Raji (cell line): Measurements from ENCODE around the gene JUNB.

Experiments used
- POLR2A ChIP-seq: IDR thresholded peaks from 2 replicates; pipeline ENCODE4 v1.6.1; 2011; ENCODE audit warnings: low read depth, low read length, control low read depth; ENCODE audit not compliant: insufficient read depth

JUNB gene

DNA sequence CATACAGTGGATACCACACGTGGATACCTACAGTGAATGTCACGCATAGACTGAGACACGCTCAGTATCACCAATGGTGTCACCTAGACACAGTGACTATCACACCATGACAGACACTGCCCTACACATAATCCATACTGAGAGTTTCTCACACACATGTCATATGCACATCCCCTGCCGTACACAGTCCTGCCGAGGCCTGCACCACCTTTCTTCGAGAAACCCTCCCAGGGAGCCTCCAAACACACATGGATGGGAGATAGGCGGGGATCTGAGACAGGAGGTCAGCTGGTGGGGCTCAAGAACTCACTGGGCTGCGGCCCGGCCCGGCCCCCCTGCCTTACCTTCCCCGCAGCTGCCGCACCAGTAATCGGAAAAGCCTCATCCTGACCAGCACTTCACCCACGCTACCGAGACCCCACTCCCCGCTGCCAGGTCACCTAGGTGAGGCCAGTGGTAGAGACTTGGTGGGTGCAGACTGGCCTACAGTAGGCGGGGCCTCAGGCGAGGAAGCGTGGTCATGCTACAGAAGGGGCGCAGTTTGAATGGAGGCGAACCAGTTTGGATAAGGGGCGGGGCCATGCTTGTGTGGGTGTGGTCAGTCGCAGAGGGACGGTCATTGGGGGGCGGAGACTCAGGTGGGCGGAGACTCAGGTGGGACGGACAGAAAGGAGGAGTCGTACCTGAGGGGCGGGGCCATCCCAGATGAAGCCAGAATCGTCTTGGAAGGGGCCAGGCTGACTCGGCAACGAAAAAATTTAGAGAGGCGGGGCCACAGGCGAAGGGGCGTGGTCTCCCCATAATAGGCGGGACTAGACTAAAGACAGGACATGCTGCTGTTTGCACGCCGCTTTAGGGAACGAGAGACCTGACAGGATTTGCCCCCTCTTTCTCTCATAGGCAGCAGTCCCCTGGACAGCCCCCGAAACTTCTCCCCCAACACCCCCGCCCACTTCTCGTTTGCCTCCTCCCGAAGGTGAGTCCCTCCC, 49.1 kb downstream of the JUNB start:
- no peak for TF ChIP-seq POLR2A

DNA sequence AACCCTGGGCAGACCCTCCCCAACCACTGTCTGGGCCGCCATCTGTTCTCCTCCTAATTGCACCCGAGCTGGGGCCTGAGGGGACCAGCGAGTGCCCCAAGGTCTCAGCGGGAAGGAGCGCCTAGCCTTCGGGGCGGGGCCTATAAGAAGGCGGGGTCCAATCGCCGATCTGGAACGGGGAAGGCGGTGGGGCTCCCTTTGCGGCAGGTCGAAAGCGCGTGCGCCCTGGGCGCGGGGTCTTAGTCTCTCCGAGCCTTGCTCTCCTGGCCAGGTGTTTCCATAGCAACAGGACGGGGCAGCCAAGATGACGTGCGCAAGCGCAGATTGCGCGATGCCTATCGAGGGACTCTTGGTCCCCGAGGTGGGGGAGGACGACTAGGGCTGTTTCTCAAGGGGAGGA, 49.8 kb downstream of the JUNB start:
- no peak for TF ChIP-seq POLR2A

DNA sequence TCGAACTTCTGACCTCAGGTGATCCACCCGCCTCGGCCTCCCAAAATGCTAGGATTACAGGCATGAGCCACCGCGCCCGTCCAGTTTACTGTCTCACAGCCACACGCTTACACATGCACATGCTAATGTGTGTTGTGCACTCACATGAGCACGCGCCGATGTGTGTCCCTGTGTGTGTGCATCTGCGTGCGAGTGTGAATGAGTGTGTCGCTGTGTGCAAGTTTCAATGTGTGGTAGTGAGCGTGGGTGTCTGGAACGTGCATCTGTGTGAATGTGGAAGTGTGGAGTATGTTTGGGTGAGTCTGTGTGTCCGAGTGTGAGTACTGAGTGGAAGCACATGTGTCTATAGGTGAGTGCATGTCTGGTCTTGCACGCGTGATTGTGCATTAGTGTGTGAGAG, 51.2 kb downstream of the JUNB start:
- no peak for TF ChIP-seq POLR2A
